Adrenal gland (tissue), 5 donors: ENCODE results near the gene TEDC1.

Experiments used
- POLR2A ChIP-seq, 2 donors: fragments of 450-650 bp; IDR thresholded peaks; one replicate each; pipeline ENCODE4 v1.6.1; 2017; ENCODE audit warnings: antibody characterized with exemption in 2 of 2, mild to moderate bottlenecking in 2 of 2, moderate library complexity in 1 of 2
- TF ChIP-seq, protein P1 (sequence below), 6 experiments: fragments of 450-650 bp in 4 of 6; fragments of 200-600 bp in 2 of 6; sonication (generic) in 1 of 6; IDR thresholded peaks; 1 replicate in 5 of 6; 2 replicates in 1 of 6; pipeline versions ENCODE4 v1.5.1 to v1.8.0; 2016 to 2021; ENCODE audit warnings: antibody characterized with exemption in 6 of 6, mild to moderate bottlenecking in 2 of 6, moderate library complexity in 1 of 6
- donor health status: DM: no; HTN: no; CAD: no.

DNA sequence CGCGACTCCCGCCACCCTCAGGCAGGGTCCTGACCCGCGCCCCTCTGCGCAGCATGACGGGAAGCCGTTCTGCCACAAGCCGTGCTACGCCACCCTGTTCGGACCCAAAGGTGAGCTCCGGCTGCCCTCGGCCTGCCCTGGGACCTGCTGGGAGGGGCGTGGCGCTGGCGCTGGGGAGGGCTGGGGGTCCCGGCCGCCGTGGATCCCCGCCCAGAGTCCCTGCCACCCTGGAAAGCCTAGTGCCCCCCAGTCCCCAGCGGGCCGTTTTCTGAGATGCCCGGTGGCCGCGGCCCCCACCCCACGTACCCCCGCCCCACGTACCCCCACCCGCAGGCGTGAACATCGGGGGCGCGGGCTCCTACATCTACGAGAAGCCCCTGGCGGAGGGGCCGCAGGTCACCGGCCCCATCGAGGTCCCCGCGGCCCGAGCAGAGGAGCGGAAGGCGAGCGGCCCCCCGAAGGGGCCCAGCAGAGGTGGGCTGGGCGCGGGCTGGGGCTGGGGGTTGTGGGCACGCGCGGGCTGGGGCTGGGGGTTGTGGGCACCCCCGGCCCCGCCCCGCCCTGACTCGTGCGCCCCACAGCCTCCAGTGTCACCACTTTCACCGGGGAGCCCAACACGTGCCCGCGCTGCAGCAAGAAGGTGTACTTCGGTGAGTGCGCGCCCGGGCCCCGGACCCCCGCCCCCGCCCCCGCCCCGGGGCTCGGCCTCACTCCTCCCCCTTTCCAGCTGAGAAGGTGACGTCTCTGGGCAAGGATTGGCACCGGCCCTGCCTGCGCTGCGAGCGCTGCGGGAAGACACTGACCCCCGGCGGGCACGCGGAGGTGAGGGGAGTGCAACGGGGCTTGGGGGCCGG lies 12.4 kb upstream of the TEDC1 start:
- TF ChIP-seq, protein P1, sequence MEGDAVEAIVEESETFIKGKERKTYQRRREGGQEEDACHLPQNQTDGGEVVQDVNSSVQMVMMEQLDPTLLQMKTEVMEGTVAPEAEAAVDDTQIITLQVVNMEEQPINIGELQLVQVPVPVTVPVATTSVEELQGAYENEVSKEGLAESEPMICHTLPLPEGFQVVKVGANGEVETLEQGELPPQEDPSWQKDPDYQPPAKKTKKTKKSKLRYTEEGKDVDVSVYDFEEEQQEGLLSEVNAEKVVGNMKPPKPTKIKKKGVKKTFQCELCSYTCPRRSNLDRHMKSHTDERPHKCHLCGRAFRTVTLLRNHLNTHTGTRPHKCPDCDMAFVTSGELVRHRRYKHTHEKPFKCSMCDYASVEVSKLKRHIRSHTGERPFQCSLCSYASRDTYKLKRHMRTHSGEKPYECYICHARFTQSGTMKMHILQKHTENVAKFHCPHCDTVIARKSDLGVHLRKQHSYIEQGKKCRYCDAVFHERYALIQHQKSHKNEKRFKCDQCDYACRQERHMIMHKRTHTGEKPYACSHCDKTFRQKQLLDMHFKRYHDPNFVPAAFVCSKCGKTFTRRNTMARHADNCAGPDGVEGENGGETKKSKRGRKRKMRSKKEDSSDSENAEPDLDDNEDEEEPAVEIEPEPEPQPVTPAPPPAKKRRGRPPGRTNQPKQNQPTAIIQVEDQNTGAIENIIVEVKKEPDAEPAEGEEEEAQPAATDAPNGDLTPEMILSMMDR (IDR thresholded peaks at IDR 0.05): no peak
- no peak for TF ChIP-seq POLR2A (IDR thresholded peaks at IDR 0.05)
